Esophagus muscularis mucosa (tissue), 3 donors: ENCODE data around the gene PPP3CA.

ENCODE experiments used
- POLR2A ChIP-seq: fragments of 450-650 bp; IDR thresholded peaks from one replicate; pipeline ENCODE4 v1.6.1; 2017; ENCODE audit warnings: antibody characterized with exemption, moderate library complexity, mild to moderate bottlenecking, low read depth
- POLR2AphosphoS5 ChIP-seq, 2 donors: sonication (generic); formaldehyde crosslinking; IDR thresholded peaks; one replicate each; pipeline ENCODE4 v1.6.1; 2017; ENCODE audit warnings: antibody characterized with exemption in 2 of 2
- TF ChIP-seq, protein P1 (sequence below), 3 experiments: fragments of 200-600 bp in 2 of 3; fragments of 450-650 bp in 1 of 3; sonication (generic) in 2 of 3; IDR thresholded peaks; one replicate each; pipeline ENCODE4 v1.5.1; 2017 to 2019; ENCODE audit warnings: antibody characterized with exemption in 3 of 3, mild to moderate bottlenecking in 2 of 3, moderate library complexity in 1 of 3

DNA sequence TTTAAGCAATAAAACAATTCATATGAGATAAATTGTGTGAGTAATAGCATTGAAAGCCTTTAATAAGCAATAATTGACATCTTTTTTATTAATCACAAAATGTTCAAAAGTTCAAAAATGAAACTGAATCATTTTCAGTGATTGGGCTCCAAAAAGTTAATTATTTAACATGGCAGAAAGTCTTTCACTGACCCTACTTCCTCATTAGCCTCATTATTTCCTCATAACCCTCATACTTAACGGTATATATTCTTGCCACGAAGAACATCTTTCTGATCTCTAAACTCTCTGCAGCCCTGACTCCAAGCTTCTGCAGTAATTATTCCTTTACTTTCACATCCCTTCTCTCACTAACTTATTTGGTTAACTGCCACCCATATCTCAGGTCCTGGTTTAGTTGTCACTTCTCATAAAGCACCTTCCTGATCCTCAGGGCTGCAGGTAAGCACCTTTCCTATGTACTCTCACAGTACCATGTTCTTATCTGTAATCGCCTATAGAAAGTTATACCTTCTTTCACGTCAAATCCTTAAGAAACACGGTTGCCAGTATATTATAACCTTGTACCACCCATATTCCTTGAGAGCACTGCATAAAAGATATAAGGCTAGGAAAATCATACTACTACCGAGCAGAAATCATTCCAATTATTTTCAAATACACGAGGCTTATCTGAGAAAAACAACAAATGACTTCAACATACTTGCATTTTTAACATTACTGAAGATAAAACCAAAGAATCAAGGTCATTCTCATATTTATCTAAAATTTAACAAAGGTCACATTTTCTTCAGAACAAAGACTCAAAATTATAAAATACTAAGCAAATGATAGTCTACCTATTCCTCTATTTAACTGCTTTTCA is 72.2 kb downstream of the PPP3CA start:
- TF ChIP-seq POLR2A (no peak), POLR2AphosphoS5 (IDR thresholded peaks at IDR 0.05) (no peak)
- TF ChIP-seq, protein P1, sequence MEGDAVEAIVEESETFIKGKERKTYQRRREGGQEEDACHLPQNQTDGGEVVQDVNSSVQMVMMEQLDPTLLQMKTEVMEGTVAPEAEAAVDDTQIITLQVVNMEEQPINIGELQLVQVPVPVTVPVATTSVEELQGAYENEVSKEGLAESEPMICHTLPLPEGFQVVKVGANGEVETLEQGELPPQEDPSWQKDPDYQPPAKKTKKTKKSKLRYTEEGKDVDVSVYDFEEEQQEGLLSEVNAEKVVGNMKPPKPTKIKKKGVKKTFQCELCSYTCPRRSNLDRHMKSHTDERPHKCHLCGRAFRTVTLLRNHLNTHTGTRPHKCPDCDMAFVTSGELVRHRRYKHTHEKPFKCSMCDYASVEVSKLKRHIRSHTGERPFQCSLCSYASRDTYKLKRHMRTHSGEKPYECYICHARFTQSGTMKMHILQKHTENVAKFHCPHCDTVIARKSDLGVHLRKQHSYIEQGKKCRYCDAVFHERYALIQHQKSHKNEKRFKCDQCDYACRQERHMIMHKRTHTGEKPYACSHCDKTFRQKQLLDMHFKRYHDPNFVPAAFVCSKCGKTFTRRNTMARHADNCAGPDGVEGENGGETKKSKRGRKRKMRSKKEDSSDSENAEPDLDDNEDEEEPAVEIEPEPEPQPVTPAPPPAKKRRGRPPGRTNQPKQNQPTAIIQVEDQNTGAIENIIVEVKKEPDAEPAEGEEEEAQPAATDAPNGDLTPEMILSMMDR (IDR thresholded peaks at IDR 0.05), result no peak
